ENCODE measurements around the gene PEX7.

DNA sequence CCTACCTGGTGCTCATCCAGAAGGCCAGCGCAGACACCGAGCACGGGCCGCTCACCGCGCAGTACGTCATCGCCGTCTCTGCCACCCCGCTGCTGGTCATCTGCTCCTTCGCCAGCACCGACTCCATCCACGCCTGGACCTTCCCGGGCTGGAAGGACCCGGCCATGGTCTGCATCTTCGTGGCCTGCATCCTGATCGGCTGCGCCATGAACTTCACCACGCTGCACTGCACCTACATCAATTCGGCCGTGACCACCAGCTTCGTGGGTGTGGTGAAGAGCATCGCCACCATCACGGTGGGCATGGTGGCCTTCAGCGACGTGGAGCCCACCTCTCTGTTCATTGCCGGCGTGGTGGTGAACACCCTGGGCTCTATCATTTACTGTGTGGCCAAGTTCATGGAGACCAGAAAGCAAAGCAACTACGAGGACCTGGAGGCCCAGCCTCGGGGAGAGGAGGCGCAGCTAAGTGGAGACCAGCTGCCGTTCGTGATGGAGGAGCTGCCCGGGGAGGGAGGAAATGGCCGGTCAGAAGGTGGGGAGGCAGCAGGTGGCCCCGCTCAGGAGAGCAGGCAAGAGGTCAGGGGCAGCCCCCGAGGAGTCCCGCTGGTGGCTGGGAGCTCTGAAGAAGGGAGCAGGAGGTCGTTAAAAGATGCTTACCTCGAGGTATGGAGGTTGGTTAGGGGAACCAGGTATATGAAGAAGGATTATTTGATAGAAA, 101.7 kb downstream of the PEX7 start:
- TF ChIP-seq GABPA (IDR thresholded peaks at IDR 0.05; ENCODE audit: borderline replicate concordance, insufficient read depth, low read length) = no peak
- no peak for TF ChIP-seq EZH2 (IDR thresholded peaks at IDR 0.05; ENCODE audit: low read depth, low read length, severe bottlenecking)
- no peak for TF ChIP-seq POLR2A (IDR thresholded peaks at IDR 0.05; ENCODE audit: control extremely low read depth in 1 of 2, low read depth in 2 of 2, low read length in 2 of 2)

Data from H1 (cell line).